SHP77 treated with DMSO at 0.1 percent for 48 hours (cell line): ENCODE data around the gene CLK3.

Source experiments
- DNase-seq: peaks from one replicate; lab custom pipeline; 2025; lab: John Stamatoyannopoulos, UW

CLK3 gene

DNA sequence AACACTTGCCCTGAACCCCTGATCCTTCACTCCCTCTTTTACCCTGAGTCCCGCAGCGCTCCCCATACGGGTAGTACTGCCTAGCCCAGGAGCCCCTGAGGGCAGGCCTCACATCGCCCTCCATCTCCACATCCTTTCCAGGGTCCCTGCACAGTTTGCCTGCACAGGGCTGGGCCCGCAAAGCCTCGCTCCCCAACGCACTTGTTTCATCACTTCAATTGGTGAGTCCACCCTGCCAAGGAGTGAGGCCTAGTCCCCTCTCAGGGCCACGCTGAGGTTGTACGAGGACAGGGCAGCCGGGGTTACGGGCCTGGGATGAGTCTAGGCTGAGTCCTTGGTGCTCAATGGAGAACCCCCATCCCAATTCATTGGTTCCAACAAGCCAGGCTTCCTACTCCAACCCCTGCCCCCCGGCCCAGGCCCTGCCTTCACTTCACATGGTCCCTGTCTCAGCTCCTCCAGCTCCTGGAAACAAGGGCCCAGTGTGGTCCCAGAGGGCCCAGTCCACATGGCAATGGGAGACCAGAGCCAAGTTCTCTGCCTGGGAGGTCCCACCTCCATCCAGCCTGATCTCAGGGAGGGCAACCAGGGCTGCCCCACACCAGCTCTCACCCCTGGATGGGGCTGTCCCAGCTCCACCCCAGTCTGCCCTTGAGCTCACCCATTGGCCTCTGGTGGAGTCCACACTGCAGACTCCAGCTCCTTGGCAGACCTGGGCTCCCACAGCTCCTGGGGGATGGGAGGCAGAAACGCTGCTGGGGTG lies 12.4 kb upstream of the CLK3 start:
- DNase-seq = no peak

DNA sequence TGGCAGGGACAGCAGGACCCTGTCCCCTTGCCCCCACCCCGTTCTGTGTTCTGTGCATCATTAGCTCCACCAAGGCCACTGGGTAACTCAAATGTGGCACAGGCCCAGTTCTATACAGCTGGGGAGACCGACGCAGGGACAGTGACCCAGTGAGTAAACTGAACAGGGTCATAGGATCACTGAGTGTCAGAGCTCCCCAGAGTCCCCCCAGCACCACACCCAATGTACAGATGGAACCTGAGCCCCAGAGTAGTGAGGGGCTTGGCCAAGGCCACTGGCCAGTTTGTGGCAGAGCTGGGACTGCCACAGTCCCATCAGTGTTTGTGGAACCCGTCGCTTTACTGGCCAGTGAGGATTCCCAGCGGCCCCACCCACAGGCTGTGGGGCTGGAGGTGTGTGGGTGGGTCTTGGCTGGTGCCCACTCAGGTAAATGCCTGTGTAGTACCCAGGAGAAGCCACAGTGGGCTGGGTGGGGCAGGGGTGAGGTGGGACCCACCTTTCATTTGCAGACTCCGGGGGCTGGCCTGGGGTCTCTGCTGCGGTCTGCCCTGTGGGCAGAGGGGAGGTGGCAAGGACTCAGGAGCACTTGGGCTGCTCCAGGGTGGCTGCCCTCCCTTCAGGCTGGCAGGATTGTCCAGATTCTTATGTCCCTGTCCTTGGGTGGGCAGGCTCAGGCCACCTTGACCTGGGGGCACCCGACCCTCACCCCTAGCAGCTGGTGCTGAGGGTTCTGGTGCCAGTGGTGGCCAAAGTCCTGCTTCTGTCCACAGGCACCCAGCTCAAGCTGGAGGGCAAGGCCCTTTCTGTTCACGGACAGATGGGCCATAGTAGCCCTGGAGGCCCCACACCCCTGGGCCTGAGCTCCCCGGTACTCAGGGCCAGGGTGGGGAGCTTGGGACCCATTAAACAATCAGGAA lies 11.6 kb upstream of the CLK3 start:
- DNase-seq = no peak

DNA sequence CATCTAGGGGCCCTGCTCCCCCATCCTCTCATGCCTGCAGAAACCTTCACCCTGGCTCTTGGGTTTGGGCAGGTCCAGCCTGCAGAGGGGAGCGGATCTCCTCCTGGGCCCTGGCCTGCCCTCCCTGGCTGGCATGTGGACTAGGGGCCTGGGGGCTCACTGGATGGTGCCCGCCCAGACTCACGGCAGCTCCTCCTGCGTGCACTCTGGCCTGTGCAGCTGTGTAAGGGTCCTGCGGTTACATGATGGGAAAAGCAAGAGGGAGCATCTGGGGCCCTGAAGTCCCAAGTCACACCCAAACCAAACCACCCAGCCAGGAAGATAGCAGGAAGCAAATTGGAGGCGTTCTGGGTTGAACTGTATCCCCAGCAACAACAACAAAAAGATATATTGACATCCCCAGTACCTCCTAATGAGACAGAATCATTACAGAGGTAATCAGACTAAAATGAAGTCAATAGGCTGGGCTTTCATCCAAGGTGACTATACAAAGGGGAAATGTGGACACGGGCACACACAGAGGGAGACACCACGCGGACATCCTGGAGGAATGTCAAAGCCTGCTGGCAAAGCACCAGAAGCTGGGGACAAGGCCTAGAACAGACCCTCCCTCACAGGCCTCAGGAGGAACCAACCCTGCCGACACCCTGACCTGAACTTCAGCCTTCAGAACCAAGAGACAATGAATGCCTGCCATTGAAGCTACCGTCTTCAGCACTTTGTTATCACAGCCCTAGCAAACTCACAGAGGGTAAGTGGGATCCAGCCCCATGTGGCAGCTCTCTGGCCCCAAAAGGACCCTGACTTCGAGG lies 10.4 kb upstream of the CLK3 start:
- no peak for DNase-seq

DNA sequence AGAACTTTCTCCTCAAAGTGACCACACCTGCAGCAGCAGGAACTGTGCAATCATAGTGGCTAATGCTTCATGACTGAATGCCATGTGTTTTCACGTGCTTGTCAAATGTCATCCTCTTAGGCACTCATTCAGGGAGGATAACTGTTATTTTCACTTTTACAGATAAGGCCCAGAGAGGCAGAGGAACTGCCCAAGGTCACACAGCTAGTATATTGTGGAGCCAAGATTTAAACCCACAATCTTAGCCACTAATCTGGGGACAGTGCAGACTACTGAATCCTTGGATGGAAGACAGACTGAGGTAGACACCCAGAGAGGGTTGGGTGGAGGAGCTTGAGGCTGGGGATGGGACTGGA lies 9.9 kb upstream of the CLK3 start:
- no peak for DNase-seq

DNA sequence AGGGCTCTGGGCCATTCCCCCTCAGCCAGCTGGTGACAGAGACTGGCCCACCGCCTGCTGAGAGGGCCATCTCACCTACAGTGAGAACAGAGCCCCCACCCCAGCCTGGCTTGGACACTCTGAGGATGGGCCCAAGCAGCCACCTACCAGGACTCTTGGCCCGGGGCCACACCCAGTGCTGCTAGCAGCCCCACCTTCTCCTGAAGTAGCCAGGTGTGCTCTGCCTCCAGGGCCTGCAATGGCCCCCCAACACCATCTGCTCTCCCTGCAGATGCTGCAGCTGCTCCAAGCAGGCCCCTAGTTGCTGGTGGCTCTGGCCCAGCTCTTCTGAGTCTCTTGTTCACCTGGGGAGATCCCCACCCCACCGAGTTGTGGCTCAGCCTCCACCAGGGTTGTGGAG lies 6.8 kb upstream of the CLK3 start:
- DNase-seq = no peak

DNA sequence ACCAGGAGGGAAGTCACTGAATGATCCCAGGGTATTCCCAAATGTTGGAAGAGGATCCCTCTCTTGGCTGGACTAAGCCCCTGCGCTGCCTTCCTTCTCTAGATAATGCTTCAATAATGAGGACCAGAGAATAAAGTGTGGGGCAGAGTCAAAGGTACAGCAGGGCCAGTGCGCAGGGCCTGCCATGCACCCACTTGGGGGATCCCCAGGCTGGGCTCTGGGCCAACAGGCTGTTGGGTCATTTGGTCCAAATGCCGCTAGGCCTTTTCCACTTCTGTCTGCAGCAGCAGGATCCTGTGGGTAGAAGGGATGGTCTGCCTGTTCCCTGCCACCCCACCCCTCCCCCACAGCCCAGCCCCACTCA lies 5.7 kb upstream of the CLK3 start:
- DNase-seq = no peak

DNA sequence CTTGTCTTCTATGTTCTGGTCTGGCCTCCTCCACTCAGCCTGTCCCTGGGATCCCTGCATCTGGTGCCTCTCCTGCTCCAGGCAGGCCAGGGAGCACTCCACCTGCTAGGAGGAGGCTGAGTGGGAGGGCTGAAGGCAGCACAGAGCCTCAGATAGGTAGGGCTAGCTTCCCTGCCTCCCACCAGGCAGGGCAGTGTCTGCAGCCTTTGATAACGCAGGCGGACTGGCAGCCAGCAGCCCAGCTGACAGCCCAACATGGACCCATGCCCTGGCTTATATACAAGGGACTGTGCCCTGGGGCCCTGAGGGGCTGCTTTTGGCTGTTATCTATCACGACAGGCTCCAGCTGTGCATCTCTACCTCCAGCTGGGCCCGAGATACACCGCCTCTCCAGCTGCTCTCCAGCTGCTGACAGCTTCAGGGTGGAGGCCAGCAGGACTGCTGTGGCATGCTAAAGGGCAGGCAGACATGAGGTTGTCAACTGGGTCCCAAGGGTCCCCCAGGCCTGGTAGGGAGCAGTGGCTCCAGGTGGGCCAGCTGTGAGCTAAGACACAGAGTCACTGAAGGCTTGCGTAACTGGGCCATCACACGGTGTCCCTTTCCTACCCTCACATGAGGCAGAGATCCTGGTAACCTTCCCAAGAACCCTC lies 5.2 kb upstream of the CLK3 start:
- no peak for DNase-seq

DNA sequence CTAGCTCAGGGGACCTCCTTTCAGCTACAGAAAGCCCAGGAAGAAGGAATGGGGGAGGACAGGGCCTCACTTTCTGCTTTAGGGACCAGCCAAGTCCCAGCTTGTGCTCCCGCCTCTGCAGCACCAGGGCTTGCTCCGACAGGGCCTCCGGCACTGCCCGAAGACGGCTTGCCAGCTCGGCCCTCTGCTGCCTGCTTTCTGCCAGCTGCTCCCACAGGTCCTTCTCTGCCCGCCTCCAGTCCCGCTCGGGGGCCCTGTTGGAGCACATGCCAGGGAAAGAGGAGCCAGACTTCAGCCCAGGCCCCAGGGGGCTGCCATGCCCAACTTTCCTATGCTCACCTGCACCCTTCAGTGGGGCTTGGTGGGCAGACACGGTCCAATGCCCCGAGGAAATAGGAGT lies 4.3 kb upstream of the CLK3 start:
- DNase-seq = no peak

DNA sequence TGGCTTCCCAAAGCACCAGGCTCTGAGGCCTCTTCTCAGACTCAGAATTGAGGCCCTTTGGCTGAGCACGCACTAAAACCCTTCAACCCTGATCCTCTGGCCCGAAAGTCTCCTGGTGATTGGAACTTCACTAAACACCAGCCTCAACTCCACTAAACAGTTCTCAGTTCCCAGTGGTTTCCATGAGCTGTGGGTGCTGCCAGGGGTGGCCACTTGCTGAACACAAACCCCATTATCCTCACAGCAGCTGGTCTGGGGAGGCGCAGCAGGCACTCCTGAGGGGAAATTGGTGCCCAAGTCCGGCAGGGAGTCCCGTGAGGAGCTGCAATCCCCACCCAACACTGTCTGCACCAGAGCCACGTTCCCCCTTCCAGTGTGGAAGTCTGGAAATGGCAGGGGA lies 3.8 kb upstream of the CLK3 start:
- DNase-seq = no peak

DNA sequence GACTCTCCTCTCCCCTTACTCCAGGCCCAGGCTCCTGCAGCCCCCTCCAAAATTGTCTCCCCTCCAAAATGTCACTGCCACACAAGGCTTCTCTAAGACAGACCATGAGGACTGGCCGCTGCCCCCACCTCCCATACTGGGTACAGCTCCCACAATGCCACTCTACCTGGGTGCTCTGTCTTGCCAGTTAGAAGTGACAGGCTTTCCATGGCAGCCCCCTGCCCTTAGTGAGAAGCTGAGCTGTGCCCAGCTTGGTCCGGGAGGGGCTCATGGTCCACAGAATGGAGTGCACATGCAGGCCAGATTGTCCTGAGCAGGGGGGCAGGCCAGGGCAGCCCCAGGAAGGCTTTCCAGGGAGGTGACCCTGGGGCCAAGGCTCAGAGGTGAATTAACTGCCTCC lies 3.0 kb upstream of the CLK3 start:
- DNase-seq = no peak

DNA sequence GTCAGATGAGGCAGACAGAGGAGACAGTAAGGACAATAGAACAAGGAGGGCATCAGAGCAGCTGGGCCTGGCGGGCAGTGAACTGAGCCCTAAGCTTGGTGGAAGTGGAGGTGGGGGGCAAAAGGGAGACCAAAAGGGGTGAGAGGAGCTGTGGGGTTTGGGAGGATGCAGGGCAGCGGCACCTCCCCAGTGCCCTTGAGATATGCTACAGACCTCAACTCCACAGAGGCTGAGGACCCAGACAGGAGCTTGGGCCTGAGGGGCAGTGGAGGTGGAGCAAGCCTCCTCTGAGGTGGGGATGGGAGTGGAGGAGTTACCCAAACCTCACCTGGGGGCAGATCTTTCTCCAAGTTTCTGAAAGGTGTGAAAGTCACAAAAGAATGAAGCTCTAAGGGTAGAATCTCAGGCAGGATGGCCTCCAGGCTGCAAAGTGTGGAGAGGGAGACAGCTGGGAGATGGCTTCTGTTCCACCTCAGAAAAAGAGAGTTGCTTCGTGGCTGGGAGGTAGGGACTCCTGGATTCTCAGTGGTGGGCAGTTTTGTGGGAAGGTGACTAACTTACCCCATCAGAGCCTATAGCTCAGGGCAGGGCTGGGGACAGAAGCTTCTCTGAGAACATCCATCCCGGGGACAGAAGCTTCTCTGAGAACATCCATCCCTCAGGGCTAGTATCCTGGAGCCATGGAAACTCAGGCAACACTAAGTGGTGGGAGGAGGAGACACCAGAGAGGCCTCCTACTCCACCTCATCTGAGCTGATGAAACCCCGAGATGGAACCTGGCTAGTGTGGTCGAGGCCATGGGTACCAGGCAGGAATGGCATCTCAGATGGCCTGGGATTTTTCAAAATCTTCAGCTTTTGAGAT lies 2.3 kb upstream of the CLK3 start:
- no peak for DNase-seq

DNA sequence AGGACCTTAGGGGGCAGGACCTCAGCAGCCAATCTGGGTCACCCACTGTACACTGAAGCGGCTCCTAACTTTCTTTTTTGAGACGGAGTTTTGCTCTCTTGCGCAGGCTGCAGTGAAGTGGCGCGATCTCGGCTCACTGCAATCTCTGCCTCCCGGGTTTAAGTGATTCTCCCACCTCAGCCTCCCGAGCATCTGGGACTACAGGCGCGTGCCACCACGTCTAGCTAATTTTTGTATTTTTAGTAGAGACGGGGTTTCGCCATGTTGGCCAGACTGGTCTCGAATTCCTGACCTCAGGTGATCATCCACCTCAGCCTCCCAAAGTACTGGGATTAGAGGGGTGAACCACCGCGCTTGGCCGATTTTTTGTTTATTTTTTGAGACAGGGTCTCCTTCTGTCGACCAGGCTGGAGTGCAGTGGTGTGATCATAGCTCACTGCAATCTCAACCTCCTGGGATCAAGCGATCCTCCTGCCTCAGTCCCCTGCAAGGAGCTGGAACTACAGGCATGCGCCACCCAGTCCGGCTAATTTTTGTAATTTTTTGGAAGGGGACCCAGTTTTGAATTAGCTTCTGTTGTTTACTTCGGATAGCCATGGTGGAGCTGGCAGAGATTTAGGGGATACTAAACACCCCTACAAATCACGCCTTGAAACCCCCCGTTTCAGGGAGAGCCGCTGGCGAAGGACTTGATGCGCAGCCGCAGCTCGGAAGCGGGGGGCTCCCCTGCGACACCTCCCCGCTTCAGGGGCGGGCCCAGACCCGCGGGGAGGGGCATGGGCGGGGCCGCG lies 1.5 kb upstream of the CLK3 start:
- DNase-seq = no peak

DNA sequence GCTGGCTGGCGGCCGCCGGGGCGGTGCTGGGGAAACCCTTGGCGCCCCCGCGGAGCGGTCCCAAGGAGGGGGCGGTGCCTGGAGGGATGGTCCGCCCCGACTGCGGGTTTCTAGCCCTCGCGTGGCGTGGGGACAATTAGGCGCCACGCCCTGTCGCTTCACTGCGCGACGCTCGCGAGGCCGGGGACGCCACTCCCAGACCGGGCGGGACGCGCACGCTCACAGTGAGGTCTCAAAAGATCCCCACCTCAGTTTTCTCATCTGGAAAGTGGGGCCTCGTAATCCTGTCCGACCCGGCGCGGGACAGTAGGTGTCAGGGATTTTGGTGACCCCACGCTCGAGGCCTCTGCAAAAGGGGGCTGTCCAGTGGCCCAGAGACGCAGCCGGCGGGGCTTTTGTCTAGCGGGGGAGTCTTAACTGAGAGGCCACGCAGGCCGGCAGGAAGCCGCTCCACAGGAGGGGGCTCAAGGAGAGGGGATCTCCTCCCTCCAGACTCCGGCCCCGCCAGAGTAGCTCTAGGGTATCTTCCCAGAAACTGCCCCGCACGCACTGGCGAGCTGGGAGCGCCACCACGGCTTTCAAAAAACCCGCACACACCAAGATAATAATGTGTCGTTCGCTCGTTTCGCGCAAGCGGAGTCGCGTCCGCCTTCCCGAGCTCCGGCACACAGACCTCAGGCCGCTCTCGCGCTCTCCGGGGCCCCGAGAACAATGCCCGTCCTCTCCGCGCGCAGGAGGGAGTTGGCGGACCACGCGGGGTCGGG lies 710 bp upstream of the CLK3 start:
- peak; percentile 6 for DNase-seq

DNA sequence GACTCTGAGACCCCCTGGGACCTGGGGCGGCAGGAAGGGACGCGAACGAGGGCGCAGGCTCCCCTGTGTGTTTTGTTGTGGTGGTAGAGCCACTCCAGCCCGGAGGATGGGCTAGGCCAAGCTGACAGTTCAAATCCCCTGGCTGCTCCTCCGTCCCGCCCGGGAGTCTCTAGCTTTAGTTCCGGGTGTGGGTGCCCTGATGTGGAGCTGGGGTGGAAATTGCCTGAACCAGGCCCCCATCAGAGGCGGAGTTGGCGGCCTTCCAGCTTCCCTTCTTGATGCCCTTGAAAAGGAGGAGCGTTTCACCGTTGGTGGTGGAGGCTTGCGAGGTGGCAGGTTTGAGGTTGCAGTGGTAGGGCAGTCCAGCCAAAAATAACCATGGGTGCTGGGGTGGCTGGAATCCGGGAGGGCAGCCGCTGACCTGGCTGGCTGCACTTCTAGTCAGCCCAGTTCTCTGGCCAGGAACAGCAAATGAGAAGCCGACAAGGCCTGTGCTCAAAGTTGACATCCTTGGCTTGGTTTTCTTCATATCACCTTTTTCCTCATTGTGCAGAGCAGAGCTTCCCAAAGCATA lies 817 bp downstream of the CLK3 start:
- no peak for DNase-seq

DNA sequence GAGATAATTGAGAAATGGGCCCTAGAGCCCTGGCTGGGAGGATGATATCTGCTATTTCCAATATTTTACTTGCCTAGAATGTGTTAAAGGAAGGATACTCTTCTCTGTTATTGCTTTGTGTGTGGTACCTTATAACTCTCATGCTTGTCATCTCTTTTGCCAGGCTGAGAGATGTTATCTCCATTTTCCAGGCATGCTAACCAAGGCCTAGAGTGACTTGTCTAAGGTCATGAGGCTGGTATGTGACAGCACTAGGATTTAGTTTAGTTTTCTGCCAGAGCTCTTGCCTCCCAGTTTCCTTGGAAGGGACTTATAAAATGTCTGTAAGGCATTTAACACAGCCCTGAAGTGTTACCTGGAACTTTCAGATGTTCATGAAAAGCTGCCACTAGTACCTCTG lies 1.4 kb downstream of the CLK3 start:
- DNase-seq = no peak

DNA sequence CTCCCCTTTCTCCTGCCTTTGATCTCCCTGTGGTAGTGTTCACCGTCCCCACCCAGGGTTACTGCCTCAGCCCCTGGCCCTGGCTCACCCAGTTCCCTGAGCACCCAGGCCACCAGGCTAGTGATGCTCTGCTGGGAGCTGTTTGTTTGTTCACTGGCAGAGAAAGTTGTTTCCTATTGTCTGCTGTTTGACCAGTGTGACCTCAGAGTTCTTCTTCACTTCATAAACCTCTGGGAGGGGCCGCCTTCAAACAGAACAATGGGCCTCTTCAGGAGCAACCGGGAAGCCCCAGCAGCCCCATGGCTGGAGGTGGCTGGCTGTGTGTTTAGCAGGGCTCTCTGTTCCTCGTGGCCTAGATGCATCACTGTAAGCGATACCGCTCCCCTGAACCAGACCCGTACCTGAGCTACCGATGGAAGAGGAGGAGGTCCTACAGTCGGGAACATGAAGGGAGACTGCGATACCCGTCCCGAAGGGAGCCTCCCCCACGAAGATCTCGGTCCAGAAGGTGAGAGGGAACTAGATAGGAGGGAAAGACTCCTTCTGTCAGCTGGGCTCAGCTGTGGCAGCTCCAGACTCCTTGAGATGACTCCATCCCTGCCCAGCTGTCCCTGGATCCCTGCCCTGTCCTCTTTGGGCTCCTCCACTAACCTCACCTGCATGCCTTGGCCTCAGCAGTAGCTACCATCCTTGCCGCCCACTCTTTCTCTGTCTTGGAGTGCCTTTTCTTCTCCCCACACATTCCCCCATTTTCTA lies 3.4 kb downstream of the CLK3 start:
- no peak for DNase-seq

DNA sequence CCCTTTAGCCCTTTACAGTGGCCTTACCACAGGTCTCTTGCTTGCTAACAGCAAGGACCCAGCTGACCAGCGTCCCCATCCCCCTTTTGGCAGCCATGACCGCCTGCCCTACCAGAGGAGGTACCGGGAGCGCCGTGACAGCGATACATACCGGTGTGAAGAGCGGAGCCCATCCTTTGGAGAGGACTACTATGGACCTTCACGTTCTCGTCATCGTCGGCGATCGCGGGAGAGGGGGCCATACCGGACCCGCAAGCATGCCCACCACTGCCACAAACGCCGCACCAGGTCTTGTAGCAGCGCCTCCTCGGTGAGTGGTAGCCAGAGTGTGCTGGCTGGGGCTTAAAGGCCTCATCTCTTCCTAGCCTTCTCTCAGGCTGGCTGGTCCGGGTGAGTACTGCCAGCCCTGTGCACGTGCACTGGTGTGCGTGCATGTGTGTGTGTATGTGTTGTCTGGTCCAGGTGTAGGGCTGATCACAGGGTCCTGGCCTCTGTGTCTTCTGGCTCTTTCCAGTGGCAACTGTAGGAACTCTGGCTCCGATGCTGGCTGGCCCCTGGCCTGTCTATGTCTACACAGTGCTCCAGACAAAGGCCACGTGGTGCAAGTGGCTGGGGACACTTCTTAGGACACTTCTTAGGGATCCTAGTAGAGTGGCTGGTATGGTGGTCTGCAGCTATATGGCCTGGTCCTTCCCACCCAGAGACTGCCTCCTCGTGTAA lies 4.4 kb downstream of the CLK3 start:
- DNase-seq = no peak
